ENCODE measurements around the gene TMEM125. TPM values are rescaled to one million over a fixed set of nuclear protein-coding genes. Genes with fewer than 3 reads are reported as not detected.

The TMEM125 gene
- polyA plus RNA-seq, 1 of the 3 experiments (the other 2 are of a cell fraction) = not detected

DNA sequence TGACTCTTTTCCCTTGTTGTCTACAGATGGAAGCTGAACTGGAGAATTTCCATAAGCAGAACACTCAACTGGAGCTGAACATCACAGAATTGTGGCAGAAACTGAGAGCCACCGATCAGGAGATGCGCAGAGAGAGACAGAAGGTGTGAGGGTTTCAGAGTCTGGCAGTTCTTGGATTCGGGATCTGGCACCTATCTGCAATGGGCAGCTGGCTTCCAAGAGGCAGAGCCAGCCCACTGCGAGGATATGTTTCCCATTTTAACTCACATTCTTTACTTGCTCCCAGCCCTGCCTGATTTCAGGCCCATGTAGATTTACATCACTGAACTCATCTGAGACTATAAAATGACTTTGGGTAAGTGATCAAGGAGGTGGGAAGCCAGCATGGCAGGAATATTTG, 37.3 kb upstream of the TMEM125 start:
- H3K4me2 ChIP-seq = peak overlapping the region; percentile 47
- H3K4me1 ChIP-seq (ENCODE audit: control insufficient read depth in 1 of 2, insufficient read depth in 2 of 2, low read depth in 1 of 2, low read length in 1 of 2) = peaks cover 6 to 8% of the 10 kb centered on the region in 2 experiments; a peak in 2 of 4 replicates
- no peaks in the 10 kb centered on the region for H3K27me3 ChIP-seq (ENCODE audit: insufficient read depth)
- no peaks in the 10 kb centered on the region for H3K9me3 ChIP-seq
- peaks cover 6% of the 10 kb centered on the region for H3F3A ChIP-seq (replicated peaks; ENCODE audit: insufficient read depth)
- H3K36me3 ChIP-seq (replicated peaks in 1 of 2; ENCODE audit: control insufficient read depth in 1 of 2, insufficient read depth in 2 of 2, low read length in 1 of 2) = no peaks in the 10 kb centered on the region
- DNase-seq = no peak
- CTCF ChIA-PET = interaction anchor here (0.5 to 3.6 kb wide), 3 partner anchors 157 to 652 kb away, joined by 3 to 17 read pairs (median 4); partner anchors contain the start of genes MED8 and SZT2
- POLR2A ChIA-PET = no interaction called here
- peak overlapping the region in 1 of 2 experiments; percentile 23; a peak in 2 of 4 replicates for H3K27ac ChIP-seq (ENCODE audit: low read depth in 2 of 2, low read length in 1 of 2)
- H2AFZ ChIP-seq (ENCODE audit: low read depth) = peak overlapping the region; percentile 81
- TF ChIP-seq EP300 (IDR thresholded peaks at IDR 0.05; ENCODE audit: borderline replicate concordance in 1 of 2, low read depth in 1 of 2, low read length in 1 of 2) (no peak), USF1 (IDR thresholded peaks at IDR 0.05; ENCODE audit: borderline replicate concordance, low read depth) (0 out of 2 replicates have a peak, but pooled peaks have one; percentile 0), GABPA (IDR thresholded peaks at IDR 0.05; ENCODE audit: low read depth) (no peak), SMC3 (IDR thresholded peaks at IDR 0.05; ENCODE audit: low read depth, low read length) (no peak), MAX (IDR thresholded peaks at IDR 0.05; ENCODE audit: low read depth) (0 out of 2 replicates have a peak, but pooled peaks have one; percentile 2)
- TF ChIP-seq, protein P1, sequence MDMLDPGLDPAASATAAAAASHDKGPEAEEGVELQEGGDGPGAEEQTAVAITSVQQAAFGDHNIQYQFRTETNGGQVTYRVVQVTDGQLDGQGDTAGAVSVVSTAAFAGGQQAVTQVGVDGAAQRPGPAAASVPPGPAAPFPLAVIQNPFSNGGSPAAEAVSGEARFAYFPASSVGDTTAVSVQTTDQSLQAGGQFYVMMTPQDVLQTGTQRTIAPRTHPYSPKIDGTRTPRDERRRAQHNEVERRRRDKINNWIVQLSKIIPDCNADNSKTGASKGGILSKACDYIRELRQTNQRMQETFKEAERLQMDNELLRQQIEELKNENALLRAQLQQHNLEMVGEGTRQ (IDR thresholded peaks at IDR 0.05; ENCODE audit: borderline replicate concordance, low read depth, low read length) = no peak
- H3K9me2 ChIP-seq = no peaks in the 10 kb centered on the region
- H3K4me3 ChIP-seq (ENCODE audit: low read depth in 2 of 2, low read length in 1 of 2) = no peak overlapping the region
- no peaks in the 10 kb centered on the region for H4K20me1 ChIP-seq (ENCODE audit: insufficient read depth)
- WGBS (ENCODE audit: low lambda C conversion rate) = 87% methylated on average over 3 of the region's 4 CpGs
- no peaks in the 10 kb centered on the region for H3K79me2 ChIP-seq (ENCODE audit: insufficient read depth)
- no peak overlapping the region; the same call in 1 of the 2 replicates for H3K9ac ChIP-seq

- Histone ChIP-seq H3K9ac (no peak overlapping the region), H3K27me3 (ENCODE audit: insufficient read depth) (no peaks in the 10 kb centered on the region), H2AFZ (ENCODE audit: low read depth) (no peak overlapping the region), H3K79me2 (ENCODE audit: insufficient read depth) (no peaks in the 10 kb centered on the region), H3K27ac (ENCODE audit: low read depth in 2 of 2, low read length in 1 of 2) (no peak overlapping the region), H3K4me3 (ENCODE audit: low read depth in 2 of 2, low read length in 1 of 2) (no peak overlapping the region), H3K9me3 (no peaks in the 10 kb centered on the region), H3F3A (replicated peaks; ENCODE audit: insufficient read depth) (peaks cover 6% of the 10 kb centered on the region), H3K36me3 (replicated peaks in 1 of 2; ENCODE audit: control insufficient read depth in 1 of 2, insufficient read depth in 2 of 2, low read length in 1 of 2) (no peaks in the 10 kb centered on the region), H3K4me1 (ENCODE audit: control insufficient read depth in 1 of 2, insufficient read depth in 2 of 2, low read depth in 1 of 2, low read length in 1 of 2) (peaks cover 6 to 8% of the 10 kb centered on the region in 2 experiments; a peak in 2 of 4 replicates), H4K20me1 (ENCODE audit: insufficient read depth) (no peaks in the 10 kb centered on the region), H3K9me2 (no peaks in the 10 kb centered on the region), H3K4me2 (no peak overlapping the region)
- ChIA-PET CTCF (interaction anchor here (1.1 to 3.6 kb wide), 2 partner anchors 123 to 180 kb away, joined by 3 to 17 read pairs; no protein-coding TSS in a partner anchor), POLR2A (no interaction called here)
- WGBS (ENCODE audit: low lambda C conversion rate) = 86% methylated on average over 5 of the region's 5 CpGs
- no peak for TF ChIP-seq MEF2A (IDR thresholded peaks at IDR 0.05; ENCODE audit: borderline replicate concordance, low read depth)
- TF ChIP-seq TAF1 (IDR thresholded peaks at IDR 0.05; ENCODE audit: borderline replicate concordance, low read depth, low read length) = no peak
- no peak for DNase-seq
Measured at GRCh38 chr1:43233631-43234030, 36.2 kb upstream of the TMEM125 start.

- no peak overlapping the region for H3K4me2 ChIP-seq
- no peak for TF ChIP-seq RCOR1 (IDR thresholded peaks at IDR 0.05; ENCODE audit: low read length)
- no peak for TF ChIP-seq EP300 (IDR thresholded peaks at IDR 0.05; ENCODE audit: borderline replicate concordance in 1 of 2, low read depth in 1 of 2, low read length in 1 of 2)
- TF ChIP-seq, protein P2, sequence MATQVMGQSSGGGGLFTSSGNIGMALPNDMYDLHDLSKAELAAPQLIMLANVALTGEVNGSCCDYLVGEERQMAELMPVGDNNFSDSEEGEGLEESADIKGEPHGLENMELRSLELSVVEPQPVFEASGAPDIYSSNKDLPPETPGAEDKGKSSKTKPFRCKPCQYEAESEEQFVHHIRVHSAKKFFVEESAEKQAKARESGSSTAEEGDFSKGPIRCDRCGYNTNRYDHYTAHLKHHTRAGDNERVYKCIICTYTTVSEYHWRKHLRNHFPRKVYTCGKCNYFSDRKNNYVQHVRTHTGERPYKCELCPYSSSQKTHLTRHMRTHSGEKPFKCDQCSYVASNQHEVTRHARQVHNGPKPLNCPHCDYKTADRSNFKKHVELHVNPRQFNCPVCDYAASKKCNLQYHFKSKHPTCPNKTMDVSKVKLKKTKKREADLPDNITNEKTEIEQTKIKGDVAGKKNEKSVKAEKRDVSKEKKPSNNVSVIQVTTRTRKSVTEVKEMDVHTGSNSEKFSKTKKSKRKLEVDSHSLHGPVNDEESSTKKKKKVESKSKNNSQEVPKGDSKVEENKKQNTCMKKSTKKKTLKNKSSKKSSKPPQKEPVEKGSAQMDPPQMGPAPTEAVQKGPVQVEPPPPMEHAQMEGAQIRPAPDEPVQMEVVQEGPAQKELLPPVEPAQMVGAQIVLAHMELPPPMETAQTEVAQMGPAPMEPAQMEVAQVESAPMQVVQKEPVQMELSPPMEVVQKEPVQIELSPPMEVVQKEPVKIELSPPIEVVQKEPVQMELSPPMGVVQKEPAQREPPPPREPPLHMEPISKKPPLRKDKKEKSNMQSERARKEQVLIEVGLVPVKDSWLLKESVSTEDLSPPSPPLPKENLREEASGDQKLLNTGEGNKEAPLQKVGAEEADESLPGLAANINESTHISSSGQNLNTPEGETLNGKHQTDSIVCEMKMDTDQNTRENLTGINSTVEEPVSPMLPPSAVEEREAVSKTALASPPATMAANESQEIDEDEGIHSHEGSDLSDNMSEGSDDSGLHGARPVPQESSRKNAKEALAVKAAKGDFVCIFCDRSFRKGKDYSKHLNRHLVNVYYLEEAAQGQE (IDR thresholded peaks at IDR 0.05; ENCODE audit: low read depth, low read length) = no peak
- no peak for TF ChIP-seq GATA2 (CRISPR knock-in tag; IDR thresholded peaks at IDR 0.05)
- no peak for TF ChIP-seq NRF1 (IDR thresholded peaks at IDR 0.05; ENCODE audit: low read depth, low read length)
- TF ChIP-seq MAX (IDR thresholded peaks at IDR 0.05; ENCODE audit: low read depth) = no peak
- TF ChIP-seq FOXJ3 (CRISPR knock-in tag; IDR thresholded peaks at IDR 0.05) = no peak
- no peak for TF ChIP-seq FOXM1 (IDR thresholded peaks at IDR 0.05; ENCODE audit: low read depth)
- TF ChIP-seq JUND (IDR thresholded peaks at IDR 0.05) = no peak
- H3K36me3 ChIP-seq (replicated peaks in 1 of 2; ENCODE audit: control insufficient read depth in 1 of 2, insufficient read depth in 2 of 2, low read length in 1 of 2) = no peaks in the 10 kb centered on the region
- no peaks in the 10 kb centered on the region for H3K79me2 ChIP-seq (ENCODE audit: insufficient read depth)
- H3K4me3 ChIP-seq (ENCODE audit: low read depth in 2 of 2, low read length in 1 of 2) = no peak overlapping the region
- H3K27me3 ChIP-seq (ENCODE audit: insufficient read depth) = no peaks in the 10 kb centered on the region
- H3K4me1 ChIP-seq (ENCODE audit: control insufficient read depth in 1 of 2, insufficient read depth in 2 of 2, low read depth in 1 of 2, low read length in 1 of 2) = peaks cover 6 to 8% of the 10 kb centered on the region in 2 experiments; a peak in 2 of 4 replicates
- no peaks in the 10 kb centered on the region for H4K20me1 ChIP-seq (ENCODE audit: insufficient read depth)
- no peak for DNase-seq
- H3K9me3 ChIP-seq = no peaks in the 10 kb centered on the region
- no peak overlapping the region for H2AFZ ChIP-seq (ENCODE audit: low read depth)
- POLR2A ChIA-PET = no interaction called here
- peaks cover 6% of the 10 kb centered on the region for H3F3A ChIP-seq (replicated peaks; ENCODE audit: insufficient read depth)
- CTCF ChIA-PET = interaction anchor here (1.1 to 3.6 kb wide), 2 partner anchors 123 to 180 kb away, joined by 3 to 17 read pairs; no protein-coding TSS in a partner anchor
- 89% methylated on average over 17 of the region's 17 CpGs for WGBS (ENCODE audit: low lambda C conversion rate)
- no peak overlapping the region for H3K9ac ChIP-seq
- H3K9me2 ChIP-seq = no peaks in the 10 kb centered on the region
- H3K27ac ChIP-seq (ENCODE audit: low read depth in 2 of 2, low read length in 1 of 2) = no peak overlapping the region
Measured at GRCh38 chr1:43234267-43234666, 35.5 kb upstream of the TMEM125 start.

All from SK-N-SH (cell line).